HepG2 (cell line): ENCODE results near the gene ZBTB32. TPM values are rescaled to one million over a fixed set of nuclear protein-coding genes. Genes with fewer than 3 reads are reported as not detected.

Source experiments
- FOXA3 ChIP-seq: IDR thresholded peaks from 2 replicates; pipeline ENCODE4 v1.6.1; 2016; ENCODE audit warnings: missing genetic modification reagents, missing compliant biosample characterization
- HMGA1 ChIP-seq: sonication (generic); formaldehyde crosslinking; conservative IDR thresholded peaks from 2 replicates; pipeline ENCODE4 v1.4.0; 2020; ENCODE audit warnings: missing genetic modification reagents
- JARID2 ChIP-seq: sonication (generic); formaldehyde crosslinking; IDR thresholded peaks from 2 replicates; pipeline ENCODE4 v1.8.1; 2023; ENCODE audit warnings: missing genetic modification reagents, inconsistent platforms; ENCODE audit not compliant: insufficient replicate concordance
- JDP2 ChIP-seq: sonication (generic); formaldehyde crosslinking; IDR thresholded peaks from 2 replicates; pipeline ENCODE4 v1.8.1; 2022; ENCODE audit warnings: missing genetic modification reagents, borderline replicate concordance
- MAF1 ChIP-seq: sonication (generic); formaldehyde crosslinking; IDR thresholded peaks from 2 replicates; pipeline ENCODE4 v1.5.0; 2020; ENCODE audit warnings: missing genetic modification reagents, borderline replicate concordance
- NFATC3 ChIP-seq: sonication (generic); formaldehyde crosslinking; IDR thresholded peaks from 2 replicates; pipeline ENCODE4 v1.5.1; 2020; ENCODE audit warnings: mild to moderate bottlenecking, missing genetic modification reagents
- NFKB2 ChIP-seq: sonication (generic); formaldehyde crosslinking; IDR thresholded peaks from 2 replicates; pipeline ENCODE4 v1.4.0; 2020; ENCODE audit warnings: missing genetic modification reagents, borderline replicate concordance
- POGZ ChIP-seq: sonication (generic); formaldehyde crosslinking; IDR thresholded peaks from 2 replicates; pipeline ENCODE4 v1.4.0; 2020; ENCODE audit warnings: mild to moderate bottlenecking, missing genetic modification reagents
- SNAPC4 ChIP-seq: sonication (generic); formaldehyde crosslinking; IDR thresholded peaks from 2 replicates; pipeline ENCODE4 v1.4.0; 2020; ENCODE audit warnings: mild to moderate bottlenecking, missing genetic modification reagents
- ZBTB14 ChIP-seq: sonication (generic); formaldehyde crosslinking; IDR thresholded peaks from 2 replicates; pipeline ENCODE4 v1.4.0; 2020; ENCODE audit warnings: missing genetic modification reagents
- ZBTB4 ChIP-seq: sonication (generic); formaldehyde crosslinking; IDR thresholded peaks from 2 replicates; pipeline ENCODE4 v1.4.0; 2020; ENCODE audit warnings: missing genetic modification reagents, mild to moderate bottlenecking, borderline replicate concordance
- ZBTB46 ChIP-seq: sonication (generic); formaldehyde crosslinking; IDR thresholded peaks from 2 replicates; pipeline ENCODE4 v1.4.0; 2020; ENCODE audit warnings: mild to moderate bottlenecking, missing genetic modification reagents, borderline replicate concordance
- ZNF10 ChIP-seq: sonication (generic); formaldehyde crosslinking; IDR thresholded peaks from 2 replicates; pipeline ENCODE4 v1.4.0; 2020; ENCODE audit warnings: mild to moderate bottlenecking, low read depth, missing genetic modification reagents, borderline replicate concordance
- ZNF282 ChIP-seq: fragments of 450-650 bp; IDR thresholded peaks from 2 replicates; pipeline ENCODE4 v1.6.1; 2018; ENCODE audit not compliant: partially characterized antibody
- ZNF530 ChIP-seq: sonication (generic); formaldehyde crosslinking; IDR thresholded peaks from 2 replicates; pipeline ENCODE4 v1.5.0; 2020; ENCODE audit warnings: low read depth, mild to moderate bottlenecking, missing genetic modification reagents
- ZNF672 ChIP-seq: sonication (generic); formaldehyde crosslinking; IDR thresholded peaks from 2 replicates; pipeline ENCODE4 v1.8.1; 2022; ENCODE audit warnings: missing genetic modification reagents
- ZNF749 ChIP-seq: sonication (generic); formaldehyde crosslinking; IDR thresholded peaks from 2 replicates; pipeline ENCODE4 v1.8.0; 2022; ENCODE audit warnings: mild to moderate bottlenecking, missing genetic modification reagents, moderate library complexity, borderline replicate concordance
- ZSCAN9 ChIP-seq: IDR thresholded peaks from 2 replicates; pipeline ENCODE4 v1.6.1; 2016; ENCODE audit warnings: borderline replicate concordance
- polyA plus RNA-seq, 8 experiments: library from polyadenylated mRNA; depleted of rRNA in 3 of 8; stranded (reverse) in 7 of 8; unstranded in 1 of 8; fragments of >200 nt; fragmentation: Illumina TruSeq in 4 of 8; extraction: Trizol in 4 of 8; gene quantifications; 2 replicates each; pipeline versions ENCODE4 v1.2.1 to v1.2.3, GENCODE V29; 2011 to 2016; ENCODE audit warnings: low read depth in 4 of 8, missing spikeins in 1 of 8, mixed read lengths in 1 of 8; ENCODE audit not compliant: insufficient read depth in 1 of 8
- total RNA-seq, 5 experiments: library from RNA; depleted of rRNA; stranded (reverse); fragments of >200 nt; fragmentation: Illumina TruSeq; extraction: Trizol; gene quantifications; 2 replicates each; pipeline ENCODE4 v1.2.3, GENCODE V29; 2016; ENCODE audit warnings: low read depth in 1 of 5

The ZBTB32 gene
- total and polyA plus RNA-seq, 2 of the 13 experiments (the other 11 are each of a cell fraction or from before 2014, with no cell fraction given) = not detected

- no peak for TF ChIP-seq ZBTB4 (CRISPR knock-in tag)
- TF ChIP-seq ZNF530 (CRISPR knock-in tag) = no peak
- no peak for TF ChIP-seq ZNF10 (CRISPR knock-in tag)
- TF ChIP-seq HMGA1 = no peak
- no peak for TF ChIP-seq ZBTB46
- TF ChIP-seq POGZ (CRISPR knock-in tag) = no peak
- TF ChIP-seq FOXA3 (CRISPR knock-in tag) = no peak
- no peak for TF ChIP-seq JDP2 (CRISPR knock-in tag)
- no peak for TF ChIP-seq ZSCAN9 (CRISPR knock-in tag)
- no peak for TF ChIP-seq ZNF749
- TF ChIP-seq ZBTB14 = no peak
- TF ChIP-seq NFKB2 = no peak
- TF ChIP-seq ZNF672 = no peak
- TF ChIP-seq MAF1 (CRISPR knock-in tag) = no peak
- no peak for TF ChIP-seq JARID2 (CRISPR knock-in tag)
- TF ChIP-seq ZNF282 = no peak
- no peak for TF ChIP-seq SNAPC4 (CRISPR knock-in tag)
- 0 out of 2 replicates have a peak, but pooled peaks have one; percentile 59 for TF ChIP-seq NFATC3
These were observed 41.1 kb downstream of the ZBTB32 start, which contains the start of the genes PSENEN and U2AF1L4 (continued) for GRCh38 chr19:35745328-35746086.
